NCI-H2196 treated with DMSO at 0.1 percent for 48 hours (cell line): ENCODE results near the gene SPINK8.
"Not testable (repeated sequence)": the region's sequence is repeated elsewhere in the genome, so short reads cannot be mapped to it uniquely, and the experiment has no call there.

Experiments used
- DNase-seq: peaks from one replicate; lab custom pipeline; 2025; ENCODE audit not compliant: unreplicated experiment; lab: John Stamatoyannopoulos, UW

SPINK8 gene

GRCh38 chr3:48280881-48281280 is 52.6 kb downstream of the SPINK8 start:
- no peak for DNase-seq

GRCh38 chr3:48278884-48279559 is 54.4 kb downstream of the SPINK8 start:
- no peak for DNase-seq

- no peak for DNase-seq
These were observed 56.4 kb downstream of the SPINK8 start for GRCh38 chr3:48276911-48277641.

GRCh38 chr3:48275287-48276027 is 58.0 kb downstream of the SPINK8 start:
- no peak for DNase-seq

GRCh38 chr3:48274452-48274851 is 59.0 kb downstream of the SPINK8 start:
- no peak for DNase-seq

GRCh38 chr3:48273594-48274211 is 59.8 kb downstream of the SPINK8 start:
- no peak for DNase-seq

GRCh38 chr3:48271763-48272498 is 61.5 kb downstream of the SPINK8 start:
- no peak for DNase-seq

- DNase-seq = not testable (repeated sequence)
These were observed 62.2 kb downstream of the SPINK8 start for GRCh38 chr3:48271223-48271622.

GRCh38 chr3:48270306-48270705 is 63.2 kb downstream of the SPINK8 start:
- no peak for DNase-seq

- no peak for DNase-seq
These were observed 63.9 kb downstream of the SPINK8 start for GRCh38 chr3:48269592-48269991.

- DNase-seq = no peak
These were observed 64.4 kb downstream of the SPINK8 start for GRCh38 chr3:48268936-48269561.

- peak; percentile 6 for DNase-seq
These were observed 65.0 kb downstream of the SPINK8 start for GRCh38 chr3:48268381-48268935.

- DNase-seq = no peak
These were observed 65.7 kb downstream of the SPINK8 start for GRCh38 chr3:48267782-48268181.

GRCh38 chr3:48258530-48258929 is 74.9 kb downstream of the SPINK8 start:
- no peak for DNase-seq
